Testis (tissue), 3 donors: Measurements from ENCODE around the gene ECI1. TPM values are rescaled to one million over a fixed set of nuclear protein-coding genes. Genes with fewer than 3 reads are reported as not detected.
A peak's percentile ranks its signal among the peaks of the same experiment; 100 is the strongest.

ENCODE experiments used
- DNase-seq: peaks from one replicate; pipeline ENCODE4 v3.0.0-alpha.2; 2019
- H3K27ac ChIP-seq, 2 donors: fragments of 200-600 bp; sonication (generic); one replicate each; pipeline ENCODE4 v1.5.1; 2019
- H3K27me3 ChIP-seq: fragments of 200-600 bp; sonication (generic); one replicate; pipeline ENCODE4 v1.5.1; 2019
- H3K36me3 ChIP-seq: fragments of 200-600 bp; sonication (generic); one replicate; pipeline ENCODE4 v1.5.1; 2017; ENCODE audit warnings: low read depth; ENCODE audit errors: missing control alignments
- H3K4me1 ChIP-seq: fragments of 200-600 bp; sonication (generic); one replicate; pipeline ENCODE4 v1.5.1; 2019
- H3K4me3 ChIP-seq, 2 donors: fragments of 200-600 bp; sonication (generic); one replicate each; pipeline ENCODE4 v1.5.1; 2017 to 2019
- H3K9me3 ChIP-seq: fragments of 200-600 bp; sonication (generic); one replicate; pipeline ENCODE4 v1.5.1; 2017
- POLR2A ChIP-seq: fragments of 450-650 bp; IDR thresholded peaks from one replicate; pipeline ENCODE4 v1.6.1; 2017; ENCODE audit warnings: antibody characterized with exemption, mild to moderate bottlenecking, moderate library complexity
- WGBS, 2 donors: methylation state at CpG; one replicate each; pipeline ENCODE4 v1.1.5; 2018; 5-methylcytosine and 5-hydroxymethylcytosine counted together
- intact Hi-C: fragments of 100-400 bp; cut with DNase I; formaldehyde crosslinking; loops from one replicate; pipeline ENCODE4 v1.15.1; 2023; ENCODE audit warnings: low total_unique reads
- polyA plus RNA-seq: library from polyadenylated mRNA; stranded (reverse); fragments of 350-450 nt; fragmentation: Illumina TruSeq; extraction: RNeasy Lipid Tissue Mini Kit (QIAGEN cat#74804); gene quantifications from one replicate; pipeline ENCODE4 v1.2.3, GENCODE V29; 2014; ENCODE audit warnings: low read depth, low replicate concordance; ENCODE audit not compliant: insufficient read depth
- total RNA-seq, 2 donors: library from RNA; depleted of rRNA; stranded (reverse); fragments of >200 nt; gene quantifications; one replicate each; pipeline ENCODE4 v1.2.3, GENCODE V29; 2016
- TF ChIP-seq, protein P1 (sequence below), 3 experiments: fragments of 450-650 bp in 2 of 3; fragments of 200-600 bp in 1 of 3; sonication (generic) in 1 of 3; IDR thresholded peaks; one replicate each; pipeline ENCODE4 v1.5.1; 2016 to 2019; ENCODE audit warnings: antibody characterized with exemption in 3 of 3, mild to moderate bottlenecking in 2 of 3, moderate library complexity in 1 of 3

The ECI1 gene
- total and polyA plus RNA-seq, 3 donors from 2014 or later: 25.5 to 39.0 (median 36.1) TPM

DNA sequence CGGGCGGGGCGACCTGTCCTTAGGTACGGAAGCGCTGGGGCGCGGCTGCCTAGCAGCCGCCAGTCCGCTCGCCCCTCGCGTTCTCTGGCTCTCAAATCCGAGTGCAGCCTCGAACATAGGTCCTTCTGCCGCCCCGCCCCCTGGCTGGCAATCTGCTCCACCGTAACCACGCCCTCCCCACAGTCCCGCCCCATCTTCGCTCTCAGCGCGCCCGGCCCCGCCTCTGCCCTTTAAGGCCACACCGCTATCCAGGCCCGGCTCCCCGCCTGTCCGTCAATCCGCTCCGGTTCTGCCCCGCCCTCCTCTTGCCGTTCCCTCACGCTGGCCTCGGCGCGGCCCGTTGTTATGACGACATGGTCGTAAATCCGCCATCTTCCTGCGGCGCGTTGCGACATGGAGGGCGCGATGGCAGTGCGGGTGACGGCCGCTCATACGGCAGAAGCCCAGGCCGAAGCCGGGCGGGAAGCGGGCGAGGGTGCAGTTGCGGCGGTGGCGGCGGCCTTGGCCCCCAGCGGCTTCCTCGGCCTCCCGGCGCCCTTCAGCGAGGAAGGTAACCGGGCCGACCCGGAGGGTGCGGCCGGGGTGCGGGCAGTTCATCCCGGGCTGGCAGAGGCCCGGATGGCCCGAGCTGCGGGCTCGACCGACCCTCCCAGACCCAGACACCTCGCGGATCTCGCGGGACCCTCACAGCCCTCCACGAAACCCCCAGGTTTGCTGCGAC lies 28.0 kb downstream of the ECI1 start, which contains the start of gene E4F1:
Gene E4F1 (plus strand): TSS at position 371 of the 721 bp plus-strand sequence. CDS start 23 bp downstream, at position 394.
- DNase-seq: peak; percentile 100
- peak within 1 kb of the TSS; percentile 87 to 90 for H3K4me3 ChIP-seq
- peak within 1 kb of the TSS; percentile 75 to 84 for H3K27ac ChIP-seq
- peaks cover 19% of the 10 kb centered on the region for H3K4me1 ChIP-seq
- H3K9me3 ChIP-seq: no peaks in the 10 kb centered on the region
- TF ChIP-seq, protein P1, sequence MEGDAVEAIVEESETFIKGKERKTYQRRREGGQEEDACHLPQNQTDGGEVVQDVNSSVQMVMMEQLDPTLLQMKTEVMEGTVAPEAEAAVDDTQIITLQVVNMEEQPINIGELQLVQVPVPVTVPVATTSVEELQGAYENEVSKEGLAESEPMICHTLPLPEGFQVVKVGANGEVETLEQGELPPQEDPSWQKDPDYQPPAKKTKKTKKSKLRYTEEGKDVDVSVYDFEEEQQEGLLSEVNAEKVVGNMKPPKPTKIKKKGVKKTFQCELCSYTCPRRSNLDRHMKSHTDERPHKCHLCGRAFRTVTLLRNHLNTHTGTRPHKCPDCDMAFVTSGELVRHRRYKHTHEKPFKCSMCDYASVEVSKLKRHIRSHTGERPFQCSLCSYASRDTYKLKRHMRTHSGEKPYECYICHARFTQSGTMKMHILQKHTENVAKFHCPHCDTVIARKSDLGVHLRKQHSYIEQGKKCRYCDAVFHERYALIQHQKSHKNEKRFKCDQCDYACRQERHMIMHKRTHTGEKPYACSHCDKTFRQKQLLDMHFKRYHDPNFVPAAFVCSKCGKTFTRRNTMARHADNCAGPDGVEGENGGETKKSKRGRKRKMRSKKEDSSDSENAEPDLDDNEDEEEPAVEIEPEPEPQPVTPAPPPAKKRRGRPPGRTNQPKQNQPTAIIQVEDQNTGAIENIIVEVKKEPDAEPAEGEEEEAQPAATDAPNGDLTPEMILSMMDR (IDR thresholded peaks at IDR 0.05): no peak
- TF ChIP-seq POLR2A: peak; percentile 28
- no peaks in the 10 kb centered on the region for H3K27me3 ChIP-seq
- 0 to 1% methylated on average over 30 to 82 of the region's 82 CpGs for WGBS, 2 donors
- H3K36me3 ChIP-seq: no peaks in the 10 kb centered on the region
- intact Hi-C loops: no loop called here

DNA sequence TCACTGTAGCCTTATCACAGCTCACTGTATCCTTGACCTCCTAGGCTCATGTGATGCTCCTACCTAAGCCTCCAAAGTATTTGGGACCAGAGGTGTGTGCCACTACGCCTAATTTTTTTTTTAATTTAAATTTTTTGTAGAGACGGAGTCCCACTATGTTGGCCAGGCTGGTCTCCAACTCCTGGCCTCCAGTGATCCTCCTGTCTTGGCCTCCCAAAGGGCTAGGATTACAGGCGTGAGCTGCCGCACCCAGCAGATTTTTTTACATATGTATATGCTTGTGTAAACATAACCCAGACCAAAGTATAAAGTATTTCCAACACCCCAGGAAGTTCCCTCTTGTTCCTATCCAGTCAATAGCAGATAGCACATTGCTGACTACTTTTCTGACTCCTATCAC lies 35.1 kb downstream of the ECI1 start:
- Histone ChIP-seq H3K27ac (no peak overlapping the region), H3K4me1 (peaks cover 22% of the 10 kb centered on the region), H3K9me3 (no peaks in the 10 kb centered on the region), H3K36me3 (no peaks in the 10 kb centered on the region), H3K4me3 (no peak overlapping the region), H3K27me3 (no peaks in the 10 kb centered on the region)
- TF ChIP-seq, protein P1 (IDR thresholded peaks at IDR 0.05): no peak
- TF ChIP-seq POLR2A: no peak
- intact Hi-C loops: no loop called here
- 94 to 96% methylated on average over 4 of the region's 4 CpGs for WGBS, 2 donors
- no peak for DNase-seq

DNA sequence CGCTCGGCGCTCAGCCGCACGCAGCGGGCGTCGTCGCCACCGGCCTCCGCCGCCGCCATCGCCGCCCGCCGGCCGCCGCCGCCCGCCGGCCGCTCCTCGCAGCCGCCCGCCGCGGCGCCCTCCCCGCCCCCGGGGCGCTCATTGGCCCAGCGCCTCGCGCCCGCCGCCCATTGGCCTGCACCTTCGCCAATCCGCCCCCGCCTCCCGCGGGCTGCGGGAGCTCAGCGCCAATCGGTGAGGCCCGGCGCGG lies 36.7 kb downstream of the ECI1 start, which contains the start of gene PGP:
Gene PGP (minus strand): TSS at position 122 of the 250 bp plus-strand sequence. CDS start 63 bp downstream, at position 59.
- peaks cover 38% of the 10 kb centered on the region for H3K4me1 ChIP-seq
- H3K36me3 ChIP-seq: no peaks in the 10 kb centered on the region
- intact Hi-C loops: no loop called here
- peak within 1 kb of the TSS; percentile 61 to 91 for H3K27ac ChIP-seq
- TF ChIP-seq POLR2A: no peak
- TF ChIP-seq, protein P1 (IDR thresholded peaks at IDR 0.05): no peak
- H3K9me3 ChIP-seq: no peaks in the 10 kb centered on the region
- H3K27me3 ChIP-seq: no peaks in the 10 kb centered on the region
- peak within 1 kb of the TSS; percentile 65 to 67 for H3K4me3 ChIP-seq
- DNase-seq: no peak
- WGBS, 2 donors: 3% methylated on average over 8 of the region's 48 CpGs; no CpG with 5 or more reads in 1 of the 2 donors

DNA sequence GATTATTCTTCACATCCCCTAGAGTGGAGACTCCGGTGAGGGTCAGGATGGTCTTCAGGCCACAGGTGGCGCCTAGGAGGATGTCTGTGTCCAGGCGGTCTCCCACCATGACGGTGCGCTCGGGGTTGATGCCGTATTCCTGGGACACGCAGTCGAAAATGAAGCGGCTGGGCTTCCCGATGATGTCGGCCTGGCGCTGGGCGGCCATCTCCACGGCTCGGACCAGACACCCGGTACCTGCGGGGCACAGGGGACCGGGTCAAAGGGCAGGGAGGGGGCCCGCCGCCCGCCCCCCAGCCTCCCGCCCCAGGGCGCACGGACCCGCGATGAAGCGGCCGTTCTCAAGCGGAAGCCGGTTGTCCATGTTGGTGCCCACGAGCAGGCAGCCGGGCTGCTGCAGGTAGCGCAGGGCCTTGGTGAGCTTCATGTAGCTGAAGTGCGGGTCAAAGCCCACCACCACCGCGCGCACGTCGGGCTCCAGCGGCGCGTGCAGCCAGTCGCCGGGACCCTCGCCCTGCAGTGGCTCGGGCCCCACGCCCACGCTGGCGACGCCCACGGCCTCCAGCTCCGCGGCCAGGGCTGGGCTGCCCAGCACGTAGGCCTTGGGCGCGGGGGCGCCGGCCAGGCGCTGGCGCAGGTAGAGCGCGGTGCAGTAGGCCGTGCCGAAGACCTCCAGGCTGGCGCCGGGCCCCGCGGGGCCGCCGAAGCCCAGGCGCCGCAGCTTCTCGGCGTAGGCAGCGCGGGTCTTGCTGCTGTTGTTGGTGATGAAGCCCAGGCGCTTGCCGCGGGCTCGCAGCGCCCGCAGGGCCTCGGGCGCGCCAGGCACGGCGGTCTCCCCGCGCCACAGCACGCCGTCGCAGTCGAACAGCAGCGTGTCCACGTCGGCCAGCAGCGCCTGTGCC lies 37.3 kb downstream of the ECI1 start:
- H3K27me3 ChIP-seq: no peaks in the 10 kb centered on the region

More for the DNA sequence above, 37.3 kb downstream of the ECI1 start:
- H3K36me3 ChIP-seq: no peaks in the 10 kb centered on the region
- no peak for DNase-seq
- intact Hi-C loops: no loop called here
- peak overlapping the region; percentile 65 to 67 for H3K4me3 ChIP-seq
- no peak for TF ChIP-seq POLR2A
- TF ChIP-seq, protein P1 (IDR thresholded peaks at IDR 0.05): no peak
- H3K9me3 ChIP-seq: no peaks in the 10 kb centered on the region
- H3K27ac ChIP-seq: peak overlapping the region; percentile 45 to 76
- WGBS, 2 donors: 1% methylated on average over 19 to 34 of the region's 98 CpGs
- peaks cover 40% of the 10 kb centered on the region for H3K4me1 ChIP-seq
